H1 (cell line): ENCODE measurements around the gene PPARD. TPM values are rescaled to one million over a fixed set of nuclear protein-coding genes. Genes with fewer than 3 reads are reported as not detected.

Experiments
- CTCF ChIA-PET: fragments of 300-600 bp; sonication (Branson Sonifier 250); formaldehyde crosslinking; loops from one replicate; lab custom pipeline; 2021; ENCODE audit not compliant: partially characterized antibody; lab: Charles Lee
- POLR2A ChIA-PET: fragments of 300-600 bp; sonication (Branson Sonifier 250); formaldehyde crosslinking; loops from one replicate; lab custom pipeline; 2021; ENCODE audit warnings: inconsistent platforms; ENCODE audit not compliant: partially characterized antibody; lab: Charles Lee
- DNase-seq, 2 experiments: peaks; one replicate each; pipeline versions ENCODE4 v3.0.0 to v3.0.0-alpha.2; 2010 to 2022; ENCODE audit warnings: low spot score in 2 of 2, low read depth in 1 of 2, mixed read lengths in 1 of 2
- FAIRE-seq: peaks from 2 replicates; lab custom pipeline; 2011; peaks lifted over from hg19 to GRCh38; lab: Jason Lieb, UNC
- H2AFZ ChIP-seq: 2 replicates; pipeline ENCODE4 v1.8.1; 2012; ENCODE audit warnings: low read length, inconsistent platforms
- H2AK5ac ChIP-seq: 2 replicates; pipeline ENCODE4 v1.6.1; 2013; ENCODE audit warnings: low read depth, low read length
- H2BK120ac ChIP-seq: replicated peaks from 2 replicates; pipeline ENCODE3; 2013; ENCODE audit warnings: low read depth, low read length, inconsistent platforms
- H2BK12ac ChIP-seq: 2 replicates; pipeline ENCODE4 v1.6.1; 2013; ENCODE audit warnings: low read depth, low read length
- H2BK15ac ChIP-seq: 2 replicates; pipeline ENCODE4 v1.6.1; 2013; ENCODE audit warnings: low read length
- H2BK20ac ChIP-seq: 2 replicates; pipeline ENCODE4 v1.6.1; 2013; ENCODE audit warnings: low read length
- H2BK5ac ChIP-seq: 2 replicates; pipeline ENCODE4 v1.6.1; 2013; ENCODE audit warnings: low read depth, low read length
- H3K14ac ChIP-seq: 2 replicates; pipeline ENCODE4 v1.6.1; 2013; ENCODE audit warnings: inconsistent platforms; ENCODE audit not compliant: insufficient read length
- H3K18ac ChIP-seq: 2 replicates; pipeline ENCODE4 v1.6.1; 2013; ENCODE audit warnings: low read length; ENCODE audit errors: extremely low read depth
- H3K23ac ChIP-seq: 2 replicates; pipeline ENCODE4 v1.6.1; 2013; ENCODE audit warnings: inconsistent platforms; ENCODE audit not compliant: insufficient read length
- H3K23me2 ChIP-seq: 2 replicates; pipeline ENCODE4 v1.6.1; 2013; ENCODE audit warnings: low read depth, low read length
- H3K27ac ChIP-seq: 2 replicates; pipeline ENCODE4 v1.6.1; 2011; ENCODE audit warnings: low read depth, low read length, inconsistent platforms
- H3K27me3 ChIP-seq, 4 experiments: replicated peaks in 1 of 4; 1 replicate in 1 of 4; 2 replicates in 3 of 4; pipeline versions ENCODE4 v1.6.1 to v1.8.1; 2011 to 2013; ENCODE audit warnings: low read length in 3 of 4, mild to moderate bottlenecking in 3 of 4, inconsistent platforms in 2 of 4, mixed read lengths in 2 of 4, moderate library complexity in 1 of 4; ENCODE audit not compliant: control insufficient read depth in 3 of 4, insufficient read depth in 3 of 4; ENCODE audit errors: extremely low read depth in 1 of 4
- H3K36me3 ChIP-seq, 4 experiments: 2 replicates each; pipeline versions ENCODE4 v1.6.1 to v1.8.1; 2011 to 2013; ENCODE audit warnings: mild to moderate bottlenecking in 4 of 4, low read length in 3 of 4, moderate library complexity in 2 of 4, control low read depth in 1 of 4, inconsistent platforms in 1 of 4; ENCODE audit not compliant: insufficient read depth in 4 of 4, control insufficient read depth in 2 of 4
- H3K4ac ChIP-seq: replicated peaks from 2 replicates; pipeline ENCODE3; 2013; ENCODE audit warnings: low read length, low read depth, mixed read lengths, inconsistent platforms; ENCODE audit not compliant: insufficient read length
- H3K4me1 ChIP-seq, 4 experiments: replicated peaks in 1 of 4; 1 replicate in 1 of 4; 2 replicates in 3 of 4; pipeline versions ENCODE4 v1.6.1 to v1.8.1; 2011 to 2013; ENCODE audit warnings: low read length in 3 of 4, inconsistent platforms in 2 of 4, mixed read lengths in 1 of 4; ENCODE audit not compliant: insufficient read depth in 4 of 4, control insufficient read depth in 3 of 4
- H3K4me2 ChIP-seq, 2 experiments: 2 replicates each; pipeline versions ENCODE4 v1.6.1 to v1.8.1; 2011 to 2013; ENCODE audit warnings: low read depth in 2 of 2, low read length in 2 of 2, control low read depth in 1 of 2, inconsistent platforms in 1 of 2, mild to moderate bottlenecking in 1 of 2; ENCODE audit not compliant: insufficient read depth in 1 of 2
- H3K4me3 ChIP-seq, 4 experiments: fragments of 200-600, 300-600 bp in 1 of 4; sonication (generic), shearing (Covaris generic), sonication (Bioruptor Twin) in 1 of 4; 2 replicates each; pipeline versions ENCODE4 v1.5.1 to v1.8.1; 2011 to 2016; ENCODE audit warnings: low read length in 4 of 4, low read depth in 3 of 4, control low read depth in 2 of 4, inconsistent platforms in 2 of 4, mild to moderate bottlenecking in 2 of 4, mixed read lengths in 1 of 4, moderate library complexity in 1 of 4; ENCODE audit not compliant: insufficient read depth in 2 of 4; ENCODE audit errors: extremely low read depth in 1 of 4
- H3K56ac ChIP-seq: replicated peaks from 2 replicates; pipeline ENCODE3; 2013; ENCODE audit warnings: low read depth, mild to moderate bottlenecking, mixed read lengths, low read length, inconsistent platforms; ENCODE audit not compliant: insufficient read length
- H3K79me1 ChIP-seq: 2 replicates; pipeline ENCODE4 v1.6.1; 2013; ENCODE audit warnings: low read depth, low read length, control low read depth
- H3K79me2 ChIP-seq, 2 experiments: 2 replicates each; pipeline versions ENCODE4 v1.6.1 to v1.8.1; 2012 to 2013; ENCODE audit warnings: low read length in 2 of 2, mild to moderate bottlenecking in 2 of 2, inconsistent platforms in 1 of 2; ENCODE audit not compliant: insufficient read depth in 2 of 2, control insufficient read depth in 1 of 2
- H3K9ac ChIP-seq, 4 experiments: replicated peaks in 1 of 4; 1 replicate in 1 of 4; 2 replicates in 3 of 4; pipeline versions ENCODE4 v1.6.1 to v1.8.1; 2011 to 2013; ENCODE audit warnings: low read depth in 3 of 4, low read length in 3 of 4, control low read depth in 2 of 4, mild to moderate bottlenecking in 2 of 4, moderate library complexity in 2 of 4, inconsistent platforms in 1 of 4; ENCODE audit errors: extremely low read depth in 1 of 4
- H3K9me3 ChIP-seq, 2 experiments: 2 replicates each; pipeline versions ENCODE4 v1.6.1 to v1.8.1; 2012 to 2013; ENCODE audit warnings: mild to moderate bottlenecking in 2 of 2, moderate library complexity in 2 of 2, control low read depth in 1 of 2, inconsistent platforms in 1 of 2, low read depth in 1 of 2, low read length in 1 of 2, mixed read lengths in 1 of 2; ENCODE audit not compliant: insufficient read depth in 2 of 2
- H4K20me1 ChIP-seq, 2 experiments: replicated peaks in 1 of 2; 2 replicates each; pipeline versions ENCODE3 to v1.8.1; 2011 to 2013; ENCODE audit warnings: inconsistent platforms in 2 of 2, low read length in 2 of 2, mild to moderate bottlenecking in 1 of 2; ENCODE audit not compliant: insufficient read depth in 2 of 2, control insufficient read depth in 1 of 2
- H4K5ac ChIP-seq: 2 replicates; pipeline ENCODE4 v1.6.1; 2013; ENCODE audit warnings: low read length, low read depth, mixed read lengths, inconsistent platforms; ENCODE audit not compliant: insufficient read length
- H4K8ac ChIP-seq: 2 replicates; pipeline ENCODE4 v1.8.0; 2013; ENCODE audit warnings: mild to moderate bottlenecking, moderate library complexity, low read length, inconsistent platforms; ENCODE audit not compliant: insufficient read depth; ENCODE audit errors: extremely low read depth
- H4K91ac ChIP-seq: replicated peaks from 2 replicates; pipeline ENCODE3; 2013; ENCODE audit warnings: low read length, mixed read lengths, inconsistent platforms; ENCODE audit not compliant: insufficient read length
- BRCA1 ChIP-seq: IDR thresholded peaks from 2 replicates; pipeline ENCODE4 v1.6.1; 2012; ENCODE audit warnings: low read depth, low read length, improper control_type of control experiment
- CBX5 ChIP-seq: fragments of 300-800, 300-1000 bp; sonication (generic); IDR thresholded peaks from 2 replicates; pipeline ENCODE4 v1.7.1; 2016; ENCODE audit warnings: antibody characterized with exemption, low read length, low read depth
- CEBPB ChIP-seq: IDR thresholded peaks from 2 replicates; pipeline ENCODE4 v1.6.1; 2012; ENCODE audit warnings: low read depth, low read length
- JUND ChIP-seq: IDR thresholded peaks from 2 replicates; pipeline ENCODE4 v1.6.1; 2011; ENCODE audit warnings: mild to moderate bottlenecking, improper control_type of control experiment, low read length
- RAD21 ChIP-seq, 2 experiments: IDR thresholded peaks in 1 of 2; conservative IDR thresholded peaks in 1 of 2; 2 replicates each; pipeline ENCODE4 v1.6.1; 2011; ENCODE audit warnings: low read depth in 2 of 2, low read length in 2 of 2, improper control_type of control experiment in 1 of 2, inconsistent platforms in 1 of 2, mild to moderate bottlenecking in 1 of 2, moderate library complexity in 1 of 2
- RBBP5 ChIP-seq: IDR thresholded peaks from 2 replicates; pipeline ENCODE4 v1.7.1; 2012; ENCODE audit warnings: low read depth, mild to moderate bottlenecking, inconsistent platforms, low read length, moderate library complexity, borderline replicate concordance
- WGBS, 2 experiments: shearing (Covaris generic) in 1 of 2; methylation state at CpG; one replicate each; pipeline versions ENCODE4 v1.1.6 to v1.1.7; 2013 to 2015; ENCODE audit warnings: low lambda C conversion rate in 2 of 2, mixed read lengths in 2 of 2, inconsistent platforms in 1 of 2, low coverage in 1 of 2, missing lambda C conversion rate in 1 of 2; ENCODE audit not compliant: insufficient replicate concordance in 2 of 2, insufficient coverage in 1 of 2, insufficient read length in 1 of 2; ENCODE audit errors: extremely low coverage in 1 of 2, missing lambda C conversion rate in 1 of 2; 5-methylcytosine and 5-hydroxymethylcytosine counted together
- polyA plus RNA-seq, 7 experiments: library from polyadenylated mRNA; depleted of rRNA in 3 of 7; stranded (reverse) in 5 of 7; unstranded in 2 of 7; fragments of >200 nt in 5 of 7; fragments of 200-250 nt in 2 of 7; gene quantifications; 1 replicate in 5 of 7; 2 replicates in 1 of 7; 4 replicates in 1 of 7; pipeline versions ENCODE4 v1.2.1 to v1.2.3, GENCODE V29; 2011 to 2013; ENCODE audit warnings: missing spikeins in 2 of 7, mixed read lengths in 2 of 7
- total RNA-seq: library from RNA; stranded (reverse); fragmentation: NEBNext Ultra II Directional; extraction: Animal tissue kit (Norgen Biotek cat#: 25700); gene quantifications from 2 replicates; pipeline ENCODE4 v1.2.1, GENCODE V29; 2021

The PPARD gene
- total and polyA plus RNA-seq, 2 of the 8 experiments (the other 6 are each of a cell fraction or from before 2014, with no cell fraction given), result 14.6 to 14.9 TPM

DNA sequence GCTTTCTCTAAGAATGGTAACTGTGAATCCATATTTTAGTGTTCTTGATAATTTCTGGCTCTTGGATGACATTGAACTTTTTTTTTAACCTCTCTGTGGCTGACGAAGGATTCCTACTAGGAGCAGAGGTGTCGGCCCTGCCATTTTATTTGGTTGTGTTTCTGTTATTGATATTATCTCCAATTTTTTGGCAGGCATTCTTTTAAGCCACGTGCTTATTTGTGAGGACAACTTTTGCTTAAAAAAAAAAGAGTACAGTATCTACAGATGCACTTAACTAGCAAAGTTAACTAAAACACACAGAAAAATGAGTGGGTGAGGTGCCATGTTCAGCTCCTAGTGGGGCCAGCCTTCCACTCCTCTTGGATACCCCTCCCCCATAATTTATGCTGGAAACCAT is 110.9 kb downstream of the PPARD start:
- H3K9ac ChIP-seq, result peak overlapping the region in 1 of 4 experiments; percentile 6; a peak in 2 of 7 replicates

More for the DNA sequence above, 110.9 kb downstream of the PPARD start:
- Histone ChIP-seq H2BK20ac (no peak overlapping the region), H3K27ac (no peak overlapping the region), H3K79me1 (no peaks in the 10 kb centered on the region; the same call in 1 of the 2 replicates), H2BK12ac (no peak overlapping the region), H3K23ac (no peak overlapping the region), H4K20me1 (peaks cover 0 to 6% of the 10 kb centered on the region in 2 experiments), H3K27me3 (no peaks in the 10 kb centered on the region), H2BK120ac (no peak overlapping the region), H3K9me3 (no peaks in the 10 kb centered on the region; a peak in 1 of 4 replicates), H4K91ac (no peak overlapping the region), H3K4ac (no peak overlapping the region), H4K8ac (no peak overlapping the region), H3K14ac (no peak overlapping the region), H3K56ac (no peak overlapping the region), H4K5ac (no peak overlapping the region), H3K4me2 (peak overlapping the region; percentile 87 to 89), H3K36me3 (peaks cover under 1 to 12% (median 2%) of the 10 kb centered on the region in 4 experiments; a peak in 5 of 8 replicates), H3K4me1 (peaks cover 7 to 14% (median 10%) of the 10 kb centered on the region in 4 experiments; a peak in 6 of 7 replicates), H3K4me3 (peak overlapping the region in 3 of 4 experiments; percentile 53 to 67 (median 65); a peak in 5 of 8 replicates), H2BK15ac (no peak overlapping the region), H3K18ac (no peak overlapping the region), H3K79me2 (no peaks in the 10 kb centered on the region), H2AFZ (no peak overlapping the region), H2BK5ac (no peak overlapping the region), H3K23me2 (peaks cover 8% of the 10 kb centered on the region; the same call in 1 of the 2 replicates), H2AK5ac (no peak overlapping the region)
- WGBS, 2 experiments, result 71% methylated on average over 3 of the region's 3 CpGs; no CpG with 5 or more reads in 1 of the 2 experiments
- FAIRE-seq, result no peak
- ChIA-PET POLR2A (interaction anchor here (1.1 to 12.4 kb wide), 4 partner anchors 8 to 156 kb away, joined by 3 to 197 read pairs (median 3); partner anchors contain the start of genes DEF6 and RPL10A), CTCF (interaction anchor here (0.6 to 11.0 kb wide), 7 partner anchors 13 to 1360 kb away, joined by 3 to 161 read pairs (median 22); partner anchors contain the start of genes DEF6, PPARD and RPL10A)
- no peak for TF ChIP-seq RBBP5
- TF ChIP-seq RAD21 (IDR thresholded peaks at IDR 0.05 in 1 of 2, conservative IDR thresholded peaks at IDR 0.05 in 1 of 2; ENCODE audit: low read depth in 2 of 2, low read length in 2 of 2), result no peak
- TF ChIP-seq CBX5, result no peak
- no peak for TF ChIP-seq CEBPB
- TF ChIP-seq JUND, result no peak
- TF ChIP-seq BRCA1, result no peak
- no peak for DNase-seq
